IPS-18c (cell line): Measurements from ENCODE around the gene RPS3A.
"Not testable (repeated sequence)": the region's sequence is repeated elsewhere in the genome, so short reads cannot be mapped to it uniquely, and the experiment has no call there.

ENCODE experiments used
- H3K4me3 ChIP-seq: 2 replicates; pipeline ENCODE4 v1.7.0; 2013; ENCODE audit warnings: low read depth, mild to moderate bottlenecking, low read length, moderate library complexity; ENCODE audit not compliant: insufficient read depth
- H3K9me3 ChIP-seq: one replicate; pipeline ENCODE4 v1.6.1; 2013; ENCODE audit warnings: mild to moderate bottlenecking, low read length, moderate library complexity; ENCODE audit not compliant: control insufficient read depth, insufficient read depth

The RPS3A gene

GRCh38 chr4:151099229-151099975, at the start of gene RPS3A:
TSS of gene RPS3A (plus strand) at chr4:151099628. CDS start at chr4:151099653, 25 bp downstream.
- peak within 1 kb of the TSS; percentile 52 for H3K4me3 ChIP-seq
- peaks cover 2% of the 10 kb centered on the region for H3K9me3 ChIP-seq

- Histone ChIP-seq H3K4me3 (no peak overlapping the region), H3K9me3 (peaks cover 3% of the 10 kb centered on the region)
Measured at GRCh38 chr4:151052785-151053184, 46.6 kb upstream of the RPS3A start.

GRCh38 chr4:151055539-151055938, 43.9 kb upstream of the RPS3A start:
- H3K9me3 ChIP-seq = peaks cover 6% of the 10 kb centered on the region
- no peak overlapping the region for H3K4me3 ChIP-seq

GRCh38 chr4:151063143-151063542, 36.3 kb upstream of the RPS3A start:
- not testable (repeated sequence) for H3K4me3 ChIP-seq, H3K9me3 ChIP-seq

- Histone ChIP-seq H3K9me3 (no peaks in the 10 kb centered on the region), H3K4me3 (no peak overlapping the region)
Measured at GRCh38 chr4:151067316-151067970, 32.0 kb upstream of the RPS3A start.

- no peak overlapping the region for H3K4me3 ChIP-seq
Measured at GRCh38 chr4:151074416-151074916, 25.0 kb upstream of the RPS3A start.

GRCh38 chr4:151077978-151078377, 21.4 kb upstream of the RPS3A start:
- H3K9me3 ChIP-seq, H3K4me3 ChIP-seq: not testable (repeated sequence)

More at GRCh38 chr4:151074416-151074916, 25.0 kb upstream of the RPS3A start:
- H3K9me3 ChIP-seq = no peaks in the 10 kb centered on the region

GRCh38 chr4:151087467-151087866, 12.0 kb upstream of the RPS3A start:
- Histone ChIP-seq H3K4me3 (no peak overlapping the region), H3K9me3 (no peaks in the 10 kb centered on the region)

- no peaks in the 10 kb centered on the region for H3K9me3 ChIP-seq
- H3K4me3 ChIP-seq = no peak overlapping the region
Measured at GRCh38 chr4:151091047-151091446, 8.4 kb upstream of the RPS3A start.

GRCh38 chr4:151092488-151092887, 6.9 kb upstream of the RPS3A start:
- Histone ChIP-seq H3K4me3 (no peak overlapping the region), H3K9me3 (no peaks in the 10 kb centered on the region)

- H3K9me3 ChIP-seq = no peaks in the 10 kb centered on the region
- no peak overlapping the region for H3K4me3 ChIP-seq
Measured at GRCh38 chr4:151093203-151093602, 6.2 kb upstream of the RPS3A start.

- no peak overlapping the region for H3K4me3 ChIP-seq
- no peaks in the 10 kb centered on the region for H3K9me3 ChIP-seq
Measured at GRCh38 chr4:151094290-151094751, 5.1 kb upstream of the RPS3A start.

- no peak overlapping the region for H3K4me3 ChIP-seq
- H3K9me3 ChIP-seq = no peaks in the 10 kb centered on the region
Measured at GRCh38 chr4:151095142-151095541, 4.3 kb upstream of the RPS3A start.

- Histone ChIP-seq H3K9me3 (peaks cover 2% of the 10 kb centered on the region), H3K4me3 (no peak overlapping the region)
Measured at GRCh38 chr4:151097759-151098158, 1.7 kb upstream of the RPS3A start.

- Histone ChIP-seq H3K4me3 (peak overlapping the region; percentile 42), H3K9me3 (peaks cover 2% of the 10 kb centered on the region)
Measured at GRCh38 chr4:151098979-151099228, 524 bp upstream of the RPS3A start.

GRCh38 chr4:151099976-151100417, 569 bp downstream of the RPS3A start:
- H3K4me3 ChIP-seq = peak overlapping the region; percentile 52
- peaks cover 2% of the 10 kb centered on the region for H3K9me3 ChIP-seq

- H3K4me3 ChIP-seq = peak overlapping the region; percentile 52
- H3K9me3 ChIP-seq = peaks cover 2% of the 10 kb centered on the region
Measured at GRCh38 chr4:151100531-151100930, 1.1 kb downstream of the RPS3A start.

GRCh38 chr4:151103758-151104157, 4.3 kb downstream of the RPS3A start:
- Histone ChIP-seq H3K4me3 (no peak overlapping the region), H3K9me3 (peaks cover 2% of the 10 kb centered on the region)
